Activated CD4-positive, alpha-beta T cell treated with anti-CD3 and anti-CD28 coated beads for 1 hour (primary cell): Measurements from ENCODE around the gene GBP2.
A peak's percentile ranks its signal among the peaks of the same experiment; 100 is the strongest.
"Not testable (repeated sequence)": the region's sequence is repeated elsewhere in the genome, so short reads cannot be mapped to it uniquely, and the experiment has no call there.

Experiments
- DNase-seq: peaks from one replicate; pipeline ENCODE4 v3.0.0-alpha.2; 2020

GBP2 gene

DNA sequence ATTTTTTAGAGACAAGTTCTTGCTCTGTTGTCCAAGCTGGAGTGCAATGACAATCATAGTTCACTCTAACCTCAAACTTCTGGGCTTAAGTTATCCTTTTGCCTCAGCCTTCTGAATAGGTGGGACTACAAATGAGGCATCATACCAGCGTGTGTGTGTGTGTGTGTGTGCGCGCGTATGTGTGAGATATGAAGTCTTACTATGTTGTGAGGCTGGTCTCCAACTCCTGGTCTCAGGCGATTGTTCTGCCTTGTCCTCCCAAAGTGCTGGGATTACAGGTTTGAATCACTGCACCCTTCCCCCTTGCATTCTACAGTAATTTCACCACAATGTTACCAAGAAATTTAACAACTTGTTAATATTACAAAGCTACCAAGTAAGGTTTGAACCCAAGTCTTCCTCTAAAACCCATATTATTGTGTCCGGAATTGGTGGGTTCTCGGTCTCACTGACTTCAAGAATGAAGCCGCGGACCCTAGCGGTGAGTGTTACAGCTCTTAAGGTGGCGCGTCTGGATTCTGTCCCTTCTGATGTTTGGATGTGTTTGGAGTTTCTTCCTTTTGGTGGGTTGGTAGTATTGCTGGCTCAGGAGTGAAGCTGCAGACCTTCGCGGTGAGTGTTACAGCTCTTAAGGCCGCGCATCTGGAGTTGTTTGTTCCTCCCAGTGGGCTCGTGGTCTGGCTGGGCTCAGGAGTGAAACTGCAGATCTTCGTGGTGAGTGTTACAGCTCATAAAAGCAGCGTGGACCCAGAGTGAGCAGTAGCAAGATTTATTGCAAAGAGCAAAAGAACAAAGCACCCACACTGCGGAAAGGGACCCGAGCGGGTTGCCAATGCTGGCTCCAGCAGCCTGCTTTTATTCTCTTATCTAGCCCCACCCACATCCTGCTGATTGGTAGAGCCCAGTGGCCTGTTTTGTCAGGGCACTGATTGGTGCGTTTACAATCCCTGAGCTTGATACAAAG is 970 bp upstream of the GBP2 start:
- peak; percentile 82 for DNase-seq

DNA sequence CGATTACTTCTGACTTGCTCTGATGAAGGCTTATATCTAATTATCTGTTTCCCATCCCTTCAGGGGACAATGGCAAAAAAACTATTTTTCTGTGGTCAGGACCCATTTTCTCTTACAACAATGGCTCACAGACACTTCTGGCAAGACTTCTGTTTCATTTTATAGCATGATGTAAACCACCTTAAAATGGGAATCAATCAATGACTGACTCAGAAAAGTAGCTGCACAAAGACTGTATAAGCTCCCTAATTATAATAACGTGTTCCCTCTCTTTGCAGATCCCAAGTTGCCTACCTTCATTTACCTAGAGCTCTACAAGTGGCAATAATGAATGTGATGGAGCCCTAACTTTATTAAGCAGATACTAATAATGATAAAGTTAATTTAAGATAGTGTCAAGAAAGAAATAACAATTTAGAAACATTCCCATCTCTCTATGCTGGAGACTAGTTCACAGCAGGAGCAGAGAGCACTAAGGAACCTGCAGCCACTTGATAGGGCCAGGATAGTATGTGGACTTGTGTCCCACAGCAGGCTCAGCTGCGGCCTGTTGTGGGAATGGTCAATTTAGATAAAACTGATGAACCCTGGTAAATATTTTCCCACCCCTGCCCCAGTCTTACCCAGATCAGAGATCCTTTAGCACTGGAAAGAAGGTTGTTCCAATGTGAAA is 538 bp downstream of the GBP2 start:
- DNase-seq, result no peak

GRCh38 chr1:89121641-89122040 is 4.3 kb downstream of the GBP2 start:
- DNase-seq, result no peak

- no peak for DNase-seq
These were observed 11.3 kb downstream of the GBP2 start for GRCh38 chr1:89114662-89115061.

- no peak for DNase-seq
These were observed 12.9 kb downstream of the GBP2 start for GRCh38 chr1:89112871-89113613.

DNA sequence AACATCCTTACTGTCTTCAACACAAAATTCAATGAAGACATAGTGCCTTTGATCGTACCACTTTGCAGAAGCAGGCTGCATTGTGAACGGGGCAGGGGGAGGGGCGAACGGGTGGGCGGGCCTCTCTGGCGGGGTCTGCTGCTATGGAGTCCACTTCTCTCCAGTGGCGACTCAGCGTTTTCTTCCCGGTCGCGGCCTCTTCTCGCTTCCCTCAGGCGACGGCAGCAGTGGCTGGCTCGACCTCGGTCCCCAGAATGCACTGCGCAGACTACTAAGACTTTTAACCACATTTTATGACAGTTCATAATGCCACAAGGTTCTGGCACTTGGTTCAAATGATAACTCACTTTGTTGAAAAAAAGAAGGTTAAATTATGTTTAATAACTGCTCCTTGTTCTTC is 21.2 kb downstream of the GBP2 start:
- DNase-seq, result no peak

GRCh38 chr1:89104147-89104546 is 21.8 kb downstream of the GBP2 start:
- DNase-seq, result no peak

DNA sequence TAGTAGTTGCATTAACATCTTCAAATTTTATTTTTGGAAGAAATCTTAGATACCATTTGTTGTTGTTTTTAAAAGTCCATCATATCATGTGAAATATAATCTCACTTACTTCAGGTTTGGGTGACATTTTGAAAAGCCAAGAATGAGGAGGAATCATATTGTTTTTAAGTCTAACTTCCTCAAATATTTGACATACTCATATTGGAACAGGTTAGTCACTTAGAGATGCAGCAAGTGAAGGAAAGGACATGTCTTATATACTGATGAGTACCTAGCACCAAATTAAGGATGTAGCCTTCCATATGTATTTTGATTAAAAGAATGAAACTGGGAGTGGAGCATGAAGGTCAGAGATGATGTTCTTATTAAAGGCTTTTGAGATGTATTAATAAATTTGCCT is 23.9 kb downstream of the GBP2 start:
- no peak for DNase-seq

DNA sequence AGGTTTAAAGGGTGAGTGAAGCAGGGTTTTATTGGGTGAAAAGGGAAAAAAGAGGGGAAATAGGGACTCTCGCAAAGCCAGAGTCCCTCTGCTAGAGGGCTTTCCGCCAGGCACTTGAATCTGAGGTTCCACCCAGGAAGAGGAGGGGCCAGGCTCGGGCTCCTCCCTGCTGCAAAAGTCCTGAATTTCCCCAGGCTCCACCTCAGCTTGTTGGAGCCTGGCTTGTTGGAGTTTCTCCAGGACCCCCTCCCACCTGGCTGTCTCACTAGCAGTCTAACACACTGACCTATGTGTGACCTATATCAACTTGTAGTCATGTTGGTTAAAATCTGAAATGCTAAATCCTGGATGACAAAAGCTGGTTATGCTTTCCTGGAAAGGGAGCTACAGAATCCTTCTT is 25.5 kb downstream of the GBP2 start:
- no peak for DNase-seq

DNA sequence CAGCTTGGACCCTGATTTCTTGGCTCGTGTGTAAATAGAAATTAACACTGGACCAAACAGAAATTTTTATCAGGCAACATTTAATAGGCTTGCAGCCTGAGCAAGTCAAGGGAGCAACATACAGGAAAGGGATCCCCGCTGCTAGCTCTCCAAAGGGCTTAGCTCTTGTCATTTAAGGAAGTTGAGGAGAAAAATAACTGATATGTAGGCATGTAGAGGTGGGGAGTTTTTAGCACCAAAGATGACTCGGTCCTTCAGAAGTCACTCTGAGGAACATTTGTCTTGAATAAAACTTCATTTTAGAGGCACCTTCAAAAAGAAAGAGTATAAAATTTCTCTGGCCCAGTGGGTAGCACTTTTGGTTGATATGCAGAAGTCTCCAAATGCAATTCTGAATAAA is 27.1 kb downstream of the GBP2 start:
- DNase-seq, result no peak

GRCh38 chr1:89095737-89096136 is 30.2 kb downstream of the GBP2 start:
- DNase-seq, result no peak

DNA sequence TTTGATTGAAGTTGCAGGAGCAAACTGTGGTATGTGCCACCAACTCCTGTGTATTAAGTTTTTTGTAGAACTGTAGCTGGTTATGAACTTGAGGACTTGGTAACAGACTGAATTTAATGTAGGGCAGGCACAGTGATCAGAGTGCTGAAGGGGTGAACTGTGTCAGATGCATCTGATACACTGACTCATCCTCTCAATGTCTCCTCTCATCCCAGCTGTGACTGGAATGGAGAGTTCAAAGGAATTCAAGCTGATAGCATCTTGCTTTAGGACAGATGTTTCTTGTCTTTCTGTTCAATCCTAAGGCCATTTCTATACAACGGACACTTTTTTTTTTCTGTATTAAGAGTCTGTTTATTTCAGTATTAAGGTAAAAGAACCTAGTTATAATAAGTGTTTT is 36.0 kb downstream of the GBP2 start:
- DNase-seq, result no peak

- no peak for DNase-seq
These were observed 37.3 kb downstream of the GBP2 start for GRCh38 chr1:89088572-89088971.

DNA sequence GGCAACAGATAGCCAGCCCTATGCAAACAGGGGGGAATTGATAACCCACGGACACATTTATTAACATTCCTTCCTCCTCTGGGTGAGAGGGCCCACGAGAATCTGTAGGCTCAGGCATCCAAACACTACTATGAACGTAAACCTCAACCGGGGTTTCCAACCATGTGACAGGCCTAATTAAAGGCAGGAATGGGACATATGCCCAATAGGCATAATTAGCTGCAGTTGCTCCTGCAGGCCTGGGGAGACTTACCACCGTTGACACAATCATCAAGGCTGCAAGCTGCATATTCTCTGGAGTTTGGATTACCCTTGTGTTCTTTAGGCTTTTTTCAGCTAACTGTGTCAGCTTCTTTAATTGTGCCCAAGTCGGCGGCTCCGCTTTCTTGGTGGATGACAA is 38.7 kb downstream of the GBP2 start:
- DNase-seq, result no peak

GRCh38 chr1:89085781-89086180 is 40.1 kb downstream of the GBP2 start:
- DNase-seq, result no peak

- DNase-seq, result no peak
These were observed 44.9 kb downstream of the GBP2 start for GRCh38 chr1:89081005-89081404.

DNA sequence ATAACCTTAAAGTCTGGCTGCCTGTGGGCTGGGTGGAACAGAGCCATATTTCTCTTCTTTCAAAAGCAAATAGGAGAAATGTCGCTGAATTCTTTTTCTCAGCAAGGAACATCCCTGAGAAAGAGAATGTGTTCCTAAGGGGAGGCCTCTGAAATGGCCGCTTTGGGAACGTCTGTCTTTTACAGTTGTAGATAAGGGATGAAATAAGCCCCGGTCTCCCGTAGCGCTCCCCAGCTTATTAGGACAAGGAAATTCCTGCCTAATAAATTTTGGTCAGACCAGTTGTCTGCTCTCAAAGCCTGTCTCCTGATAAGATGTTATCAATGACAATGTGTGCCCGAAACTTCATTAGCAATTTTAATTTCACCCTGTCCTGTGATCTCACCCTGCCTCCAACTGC is 45.8 kb downstream of the GBP2 start:
- DNase-seq, result not testable (repeated sequence)

DNA sequence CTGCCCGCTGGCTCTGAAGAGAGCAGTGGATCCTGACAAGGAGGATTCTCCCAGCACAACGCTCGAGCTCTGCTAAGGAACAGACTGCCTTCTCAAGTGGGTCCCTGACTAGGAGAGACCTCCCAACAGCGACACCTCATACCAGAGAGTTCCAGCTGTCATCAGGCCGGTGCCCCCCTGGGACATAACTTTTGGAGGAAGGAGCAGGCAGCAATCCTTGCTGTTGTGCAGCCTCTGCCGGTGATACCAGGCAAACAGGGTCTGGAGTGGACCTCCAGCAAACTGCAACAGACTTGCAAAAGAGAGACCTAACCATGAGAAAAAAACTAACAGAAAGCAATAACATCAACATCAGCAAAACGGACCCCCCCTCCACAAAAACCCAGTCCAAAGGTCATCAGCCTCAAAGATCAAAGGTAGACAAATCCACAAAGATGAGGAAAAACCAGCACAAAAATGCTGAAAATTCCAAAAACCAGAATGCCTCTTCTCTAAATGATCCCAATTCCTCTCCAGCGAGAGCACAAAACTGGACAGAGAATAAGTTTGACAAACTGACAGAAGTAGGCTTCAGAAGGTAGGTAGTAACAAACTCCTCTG is 53.3 kb downstream of the GBP2 start:
- not testable (repeated sequence) for DNase-seq

DNA sequence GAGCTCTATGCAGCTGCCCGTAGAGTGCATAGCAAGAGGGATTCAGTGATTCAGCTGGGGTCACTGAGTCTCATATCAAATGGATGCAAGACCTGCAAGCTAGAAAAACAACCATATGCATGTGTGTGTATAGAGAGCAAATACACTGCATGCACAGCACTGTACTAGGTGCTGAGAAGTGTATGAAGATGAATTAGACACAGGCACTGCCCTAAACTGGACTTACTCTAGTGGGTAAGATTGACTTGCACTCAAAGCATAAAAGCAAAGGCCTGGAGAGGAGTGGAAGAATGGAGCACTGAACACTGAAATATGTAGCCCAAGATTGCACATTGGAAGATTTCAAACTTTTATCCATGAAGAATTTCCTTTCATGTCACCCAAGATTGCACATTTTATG is 55.4 kb downstream of the GBP2 start:
- DNase-seq, result no peak

GRCh38 chr1:89069951-89070350 is 56.0 kb downstream of the GBP2 start:
- no peak for DNase-seq

DNA sequence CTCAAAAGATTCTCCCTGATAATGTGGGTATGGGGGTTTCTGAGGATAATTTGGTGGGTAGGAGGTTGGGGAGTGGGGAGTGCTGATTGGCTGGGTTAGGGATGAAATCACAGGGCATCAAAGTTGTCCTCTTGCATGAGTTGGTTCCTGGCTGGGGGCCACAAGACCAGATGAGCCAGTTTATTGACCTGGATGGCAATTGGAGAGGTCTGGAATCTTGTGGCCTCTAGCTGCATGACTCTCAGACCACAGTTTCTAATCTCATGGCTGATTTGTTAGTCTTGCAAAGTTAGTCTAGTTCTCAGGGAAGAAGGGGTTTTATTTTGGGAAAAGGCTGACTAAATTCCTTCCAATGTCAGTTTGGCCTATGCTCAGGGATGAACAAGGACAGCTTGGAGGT is 57.6 kb downstream of the GBP2 start:
- DNase-seq, result no peak

GRCh38 chr1:89065079-89065868 is 60.6 kb downstream of the GBP2 start, which contains the start of gene GBP1:
Gene GBP1, minus strand, starts transcription at chr1:89065208. Its CDS starts 1,974 bp downstream, at chr1:89063234.
- DNase-seq, result no peak
